ENCODE results near the gene KCND3. TPM values are rescaled to one million over a fixed set of nuclear protein-coding genes. Genes with fewer than 3 reads are reported as not detected.

The KCND3 gene
- total RNA-seq, 6 donors from 2014 or later, result 2.7 to 6.4 (median 5.4) TPM

- H3K4me3 ChIP-seq, result no peak overlapping the region
- 80 to 83% methylated on average over 6 of the region's 6 CpGs for WGBS, 2 donors
- H3K36me3 ChIP-seq, result no peaks in the 10 kb centered on the region
- no peaks in the 10 kb centered on the region for H3K9me3 ChIP-seq
- no peak for TF ChIP-seq POLR2AphosphoS5 (IDR thresholded peaks at IDR 0.05)
- TF ChIP-seq, protein P1, sequence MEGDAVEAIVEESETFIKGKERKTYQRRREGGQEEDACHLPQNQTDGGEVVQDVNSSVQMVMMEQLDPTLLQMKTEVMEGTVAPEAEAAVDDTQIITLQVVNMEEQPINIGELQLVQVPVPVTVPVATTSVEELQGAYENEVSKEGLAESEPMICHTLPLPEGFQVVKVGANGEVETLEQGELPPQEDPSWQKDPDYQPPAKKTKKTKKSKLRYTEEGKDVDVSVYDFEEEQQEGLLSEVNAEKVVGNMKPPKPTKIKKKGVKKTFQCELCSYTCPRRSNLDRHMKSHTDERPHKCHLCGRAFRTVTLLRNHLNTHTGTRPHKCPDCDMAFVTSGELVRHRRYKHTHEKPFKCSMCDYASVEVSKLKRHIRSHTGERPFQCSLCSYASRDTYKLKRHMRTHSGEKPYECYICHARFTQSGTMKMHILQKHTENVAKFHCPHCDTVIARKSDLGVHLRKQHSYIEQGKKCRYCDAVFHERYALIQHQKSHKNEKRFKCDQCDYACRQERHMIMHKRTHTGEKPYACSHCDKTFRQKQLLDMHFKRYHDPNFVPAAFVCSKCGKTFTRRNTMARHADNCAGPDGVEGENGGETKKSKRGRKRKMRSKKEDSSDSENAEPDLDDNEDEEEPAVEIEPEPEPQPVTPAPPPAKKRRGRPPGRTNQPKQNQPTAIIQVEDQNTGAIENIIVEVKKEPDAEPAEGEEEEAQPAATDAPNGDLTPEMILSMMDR (IDR thresholded peaks at IDR 0.05), result no peak
- no peak for TF ChIP-seq EP300 (IDR thresholded peaks at IDR 0.05)
- no peak for TF ChIP-seq POLR2A (IDR thresholded peaks at IDR 0.05)
- H3K27ac ChIP-seq, result no peak overlapping the region
- no peaks in the 10 kb centered on the region for H3K27me3 ChIP-seq
- DNase-seq, result peak in 1 of 2 donors; percentile 40
- ATAC-seq (ENCODE audit: low FRiP score in 2 of 2), result no peak
- peaks cover 0 to 3% (median 0%) of the 10 kb centered on the region in 4 donors for H3K4me1 ChIP-seq
These were observed 106.9 kb downstream of the KCND3 start for GRCh38 chr1:111882559-111882958.

DNA sequence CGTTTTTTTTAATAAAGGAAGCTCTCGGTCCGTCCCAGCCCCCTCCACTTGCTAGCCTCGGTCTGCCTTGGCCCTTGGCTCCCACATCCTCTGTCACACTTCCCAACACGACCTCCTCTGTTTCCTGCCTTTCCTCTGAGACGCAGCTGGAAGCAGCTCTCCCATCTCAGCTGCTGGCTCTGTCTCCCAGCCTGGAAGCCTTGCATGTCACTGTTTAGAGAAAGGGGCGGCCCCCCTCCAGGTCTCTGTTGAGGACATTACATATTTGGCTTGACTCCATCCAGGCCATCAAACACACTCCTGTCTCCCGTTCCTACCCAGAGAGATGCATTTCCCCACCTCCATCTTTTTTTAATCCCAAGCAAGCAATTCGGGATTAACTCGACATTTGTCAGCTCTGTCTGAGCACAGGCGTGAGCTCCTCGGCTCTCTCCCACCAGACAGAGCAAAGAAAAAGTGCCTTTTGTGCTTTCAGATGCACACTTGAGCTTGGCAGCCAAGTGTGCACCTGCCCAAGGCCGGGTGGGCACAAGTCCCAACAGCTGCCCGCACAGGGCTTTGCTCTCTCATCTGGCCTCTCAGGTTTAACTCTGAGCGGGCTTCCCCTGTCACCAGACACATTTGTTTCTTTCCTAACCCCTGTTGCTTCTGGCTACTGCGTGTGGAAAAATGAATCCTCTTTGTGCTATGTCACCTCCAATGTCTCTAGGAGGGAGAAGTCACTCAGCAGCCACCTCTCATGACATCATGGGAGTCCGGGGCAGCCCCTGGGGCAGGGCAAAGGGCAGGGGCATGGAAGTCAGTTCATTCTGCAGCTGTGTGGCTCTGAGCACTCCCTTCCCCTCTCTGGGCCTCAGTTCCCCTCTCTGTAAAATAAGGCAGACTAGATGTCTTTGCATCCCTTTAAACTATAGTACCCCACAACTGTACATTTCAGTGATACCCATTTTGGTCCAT, 108.3 kb downstream of the KCND3 start:
- DNase-seq, result no peak
- H3K36me3 ChIP-seq, result no peaks in the 10 kb centered on the region
- WGBS, 2 donors, result 34 to 38% methylated on average over 17 of the region's 17 CpGs
- no peak overlapping the region for H3K27ac ChIP-seq
- TF ChIP-seq EP300 (IDR thresholded peaks at IDR 0.05) (no peak), POLR2A (IDR thresholded peaks at IDR 0.05) (no peak), POLR2AphosphoS5 (IDR thresholded peaks at IDR 0.05) (no peak)
- TF ChIP-seq, protein P1 (IDR thresholded peaks at IDR 0.05), result no peak
- no peak overlapping the region for H3K4me3 ChIP-seq
- no peaks in the 10 kb centered on the region for H3K27me3 ChIP-seq
- H3K9me3 ChIP-seq, result no peaks in the 10 kb centered on the region
- H3K4me1 ChIP-seq, result peaks cover 0 to 3% (median 0%) of the 10 kb centered on the region in 4 donors
- no peak for ATAC-seq (ENCODE audit: low FRiP score in 2 of 2)

- no peaks in the 10 kb centered on the region for H3K27me3 ChIP-seq
- no peak for ATAC-seq (ENCODE audit: low FRiP score in 2 of 2)
- no peaks in the 10 kb centered on the region for H3K9me3 ChIP-seq
- DNase-seq, result no peak
- H3K27ac ChIP-seq, result no peak overlapping the region
- peaks cover 0 to 3% (median 0%) of the 10 kb centered on the region in 4 donors for H3K4me1 ChIP-seq
- TF ChIP-seq EP300 (IDR thresholded peaks at IDR 0.05) (no peak), POLR2A (IDR thresholded peaks at IDR 0.05) (no peak), POLR2AphosphoS5 (IDR thresholded peaks at IDR 0.05) (no peak)
- TF ChIP-seq, protein P1 (IDR thresholded peaks at IDR 0.05), result no peak
- no peaks in the 10 kb centered on the region for H3K36me3 ChIP-seq
- WGBS, 2 donors, result 60 to 69% methylated on average over 4 of the region's 4 CpGs
- no peak overlapping the region for H3K4me3 ChIP-seq
These were observed 110.4 kb downstream of the KCND3 start for GRCh38 chr1:111879081-111879480.

- Histone ChIP-seq H3K27ac (no peak overlapping the region), H3K4me3 (no peak overlapping the region)
- no peak for ATAC-seq (ENCODE audit: low FRiP score in 2 of 2)
These were observed 110.8 kb downstream of the KCND3 start for GRCh38 chr1:111878649-111879048.

More at GRCh38 chr1:111878649-111879048, 110.8 kb downstream of the KCND3 start:
- TF ChIP-seq POLR2AphosphoS5 (IDR thresholded peaks at IDR 0.05) (no peak), EP300 (IDR thresholded peaks at IDR 0.05) (no peak), POLR2A (IDR thresholded peaks at IDR 0.05) (no peak)
- TF ChIP-seq, protein P1 (IDR thresholded peaks at IDR 0.05), result no peak
- no peak for DNase-seq
- Histone ChIP-seq H3K9me3 (no peaks in the 10 kb centered on the region), H3K27me3 (no peaks in the 10 kb centered on the region), H3K4me1 (peaks cover 0 to 3% (median 0%) of the 10 kb centered on the region in 4 donors), H3K36me3 (no peaks in the 10 kb centered on the region)
- WGBS, 2 donors, result 20 to 60% methylated on average over 1 of the region's 1 CpG

All from upper lobe of left lung (tissue), 6 donors.